Skeletal muscle tissue (tissue), 4 donors: ENCODE results near the gene OSBPL10. TPM values are rescaled to one million over a fixed set of nuclear protein-coding genes. Genes with fewer than 3 reads are reported as not detected.

ENCODE experiments used
- H3K27ac ChIP-seq: one replicate; pipeline ENCODE4 v1.7.0; 2013; ENCODE audit warnings: mild to moderate bottlenecking, low read depth, low read length, inconsistent platforms
- H3K27me3 ChIP-seq, 3 donors: one replicate each; pipeline ENCODE4 v1.7.0; 2013; ENCODE audit warnings: low read length in 3 of 3; ENCODE audit not compliant: control insufficient read depth in 3 of 3, insufficient read depth in 3 of 3
- H3K36me3 ChIP-seq, 3 donors: one replicate each; pipeline ENCODE4 v1.7.0; 2013; ENCODE audit warnings: low read length in 3 of 3; ENCODE audit not compliant: control insufficient read depth in 3 of 3, insufficient read depth in 3 of 3
- H3K4me1 ChIP-seq, 3 donors: one replicate each; pipeline ENCODE4 v1.7.0; 2013; ENCODE audit warnings: low read length in 3 of 3, mild to moderate bottlenecking in 3 of 3; ENCODE audit not compliant: control insufficient read depth in 3 of 3, insufficient read depth in 3 of 3
- H3K4me3 ChIP-seq, 3 donors: one replicate each; pipeline ENCODE4 v1.7.0; 2013; ENCODE audit warnings: low read length in 3 of 3
- H3K9ac ChIP-seq, 3 donors: one replicate each; pipeline ENCODE4 v1.7.0; 2013; ENCODE audit warnings: low read length in 3 of 3, mild to moderate bottlenecking in 3 of 3, moderate library complexity in 2 of 3, low read depth in 1 of 3
- H3K9me3 ChIP-seq, 3 donors: one replicate each; pipeline ENCODE4 v1.7.0; 2013; ENCODE audit warnings: low read length in 3 of 3; ENCODE audit not compliant: control insufficient read depth in 3 of 3
- total RNA-seq: library from RNA; depleted of rRNA; stranded (reverse); fragments of >200 nt; gene quantifications from one replicate; pipeline ENCODE4 v1.2.3, GENCODE V29; 2014
- donor health status: Osteomylitis.

OSBPL10 gene
- total RNA-seq, 1 donor from 2014 or later: 6.8 TPM

GRCh38 chr3:31661993-31662670 is 318.9 kb downstream of the OSBPL10 start:
- Histone ChIP-seq H3K4me3 (no peak overlapping the region), H3K4me1 (peaks cover 0 to 6% (median 5%) of the 10 kb centered on the region in 3 donors), H3K27me3 (no peaks in the 10 kb centered on the region), H3K27ac (no peak overlapping the region), H3K9me3 (no peaks in the 10 kb centered on the region), H3K36me3 (peaks cover 0 to 9% (median 2%) of the 10 kb centered on the region in 3 donors), H3K9ac (no peak overlapping the region)

- no peak overlapping the region for H3K9ac ChIP-seq
- H3K36me3 ChIP-seq: peaks cover 0 to 7% (median 1%) of the 10 kb centered on the region in 3 donors
- no peaks in the 10 kb centered on the region for H3K27me3 ChIP-seq
- peaks cover 0 to 6% (median 5%) of the 10 kb centered on the region in 3 donors for H3K4me1 ChIP-seq
- no peak overlapping the region for H3K27ac ChIP-seq
- H3K9me3 ChIP-seq: no peaks in the 10 kb centered on the region
- no peak overlapping the region for H3K4me3 ChIP-seq
Measured at GRCh38 chr3:31661286-31661685, 319.8 kb downstream of the OSBPL10 start.

- peaks cover 0 to 7% (median 2%) of the 10 kb centered on the region in 3 donors for H3K36me3 ChIP-seq
- no peak overlapping the region for H3K9ac ChIP-seq
- H3K27ac ChIP-seq: no peak overlapping the region
- peaks cover 0 to 9% (median 4%) of the 10 kb centered on the region in 3 donors for H3K9me3 ChIP-seq
- no peaks in the 10 kb centered on the region for H3K27me3 ChIP-seq
- H3K4me3 ChIP-seq: no peak overlapping the region
- H3K4me1 ChIP-seq: peaks cover 0 to 6% (median 5%) of the 10 kb centered on the region in 3 donors
Measured at GRCh38 chr3:31659246-31659645, 321.8 kb downstream of the OSBPL10 start.

DNA sequence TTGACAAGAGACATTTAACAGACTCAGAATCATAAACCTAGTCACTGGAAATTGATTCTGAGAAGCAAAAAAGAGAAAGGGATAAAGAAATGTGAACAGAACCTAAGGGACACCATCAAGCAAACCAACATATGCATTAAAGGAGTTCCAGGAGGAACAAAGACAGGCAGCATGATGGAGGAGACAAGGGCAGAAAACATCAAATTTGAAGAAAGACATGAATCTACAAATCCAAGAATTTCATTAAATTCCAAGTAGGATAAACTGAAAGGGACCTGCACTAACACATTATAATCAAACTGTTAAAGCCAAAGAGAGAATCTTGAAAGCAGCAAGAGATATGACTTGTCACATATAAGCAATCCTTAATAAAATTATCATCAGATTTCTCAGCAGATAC is 326.1 kb downstream of the OSBPL10 start:
- Histone ChIP-seq H3K4me3 (no peak overlapping the region), H3K9ac (no peak overlapping the region), H3K4me1 (no peaks in the 10 kb centered on the region), H3K36me3 (peaks cover 0 to 3% (median 0%) of the 10 kb centered on the region in 3 donors), H3K27ac (no peak overlapping the region), H3K27me3 (no peaks in the 10 kb centered on the region), H3K9me3 (peaks cover 6 to 11% (median 10%) of the 10 kb centered on the region in 3 donors)

DNA sequence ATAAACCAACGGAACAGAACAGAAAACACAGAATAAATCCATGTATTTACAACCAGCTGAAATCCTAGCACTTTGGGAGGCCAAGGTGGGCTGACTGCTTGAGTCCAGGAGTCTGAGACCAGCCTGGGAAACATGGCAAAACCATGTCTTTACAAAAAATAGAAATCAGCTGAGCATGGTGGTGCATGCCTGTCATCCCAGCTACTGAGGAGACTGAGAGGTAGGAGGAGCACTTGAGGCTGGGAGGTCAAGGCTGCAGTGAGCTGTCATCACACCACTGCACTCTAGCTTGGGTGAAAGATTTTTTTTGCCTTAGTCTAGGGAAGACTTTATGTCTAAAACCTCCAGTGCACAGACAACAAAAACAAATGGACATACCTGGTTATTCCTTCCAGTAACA is 327.6 kb downstream of the OSBPL10 start:
- Histone ChIP-seq H3K4me3 (no peak overlapping the region), H3K27ac (no peak overlapping the region), H3K9me3 (peaks cover 6 to 20% (median 10%) of the 10 kb centered on the region in 3 donors), H3K27me3 (no peaks in the 10 kb centered on the region), H3K4me1 (no peaks in the 10 kb centered on the region), H3K9ac (no peak overlapping the region), H3K36me3 (peaks cover 0 to 3% (median 0%) of the 10 kb centered on the region in 3 donors)

DNA sequence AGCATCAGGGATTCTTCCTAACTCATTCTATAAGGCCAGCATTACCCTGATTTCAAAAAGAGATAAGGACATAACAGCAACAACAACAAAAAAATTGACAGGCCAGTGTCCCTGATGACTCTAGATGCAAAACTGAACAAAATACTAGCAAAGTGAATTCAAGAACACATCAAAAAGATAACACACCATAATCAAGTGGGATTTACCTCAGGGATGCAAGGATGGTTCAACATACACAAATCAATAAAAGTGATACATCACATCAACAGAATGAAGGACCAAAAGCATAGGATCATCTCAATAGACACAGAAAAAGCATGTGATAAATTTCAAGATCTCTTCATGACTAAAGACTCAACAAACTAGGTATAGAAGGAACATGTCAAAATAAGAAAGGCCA is 328.8 kb downstream of the OSBPL10 start:
- Histone ChIP-seq H3K9ac (no peak overlapping the region), H3K27ac (no peak overlapping the region), H3K4me3 (no peak overlapping the region), H3K36me3 (peaks cover 0 to 3% (median 2%) of the 10 kb centered on the region in 3 donors), H3K9me3 (peaks cover 6 to 20% (median 12%) of the 10 kb centered on the region in 3 donors), H3K27me3 (no peaks in the 10 kb centered on the region), H3K4me1 (no peaks in the 10 kb centered on the region)

- H3K27ac ChIP-seq: no peak overlapping the region
- no peaks in the 10 kb centered on the region for H3K4me1 ChIP-seq
- H3K9ac ChIP-seq: no peak overlapping the region
- no peaks in the 10 kb centered on the region for H3K27me3 ChIP-seq
- H3K36me3 ChIP-seq: peaks cover 0 to 2% (median 0%) of the 10 kb centered on the region in 3 donors
- no peak overlapping the region for H3K4me3 ChIP-seq
- peaks cover 3 to 15% (median 4%) of the 10 kb centered on the region in 3 donors for H3K9me3 ChIP-seq
Measured at GRCh38 chr3:31648286-31648968, 332.6 kb downstream of the OSBPL10 start.

DNA sequence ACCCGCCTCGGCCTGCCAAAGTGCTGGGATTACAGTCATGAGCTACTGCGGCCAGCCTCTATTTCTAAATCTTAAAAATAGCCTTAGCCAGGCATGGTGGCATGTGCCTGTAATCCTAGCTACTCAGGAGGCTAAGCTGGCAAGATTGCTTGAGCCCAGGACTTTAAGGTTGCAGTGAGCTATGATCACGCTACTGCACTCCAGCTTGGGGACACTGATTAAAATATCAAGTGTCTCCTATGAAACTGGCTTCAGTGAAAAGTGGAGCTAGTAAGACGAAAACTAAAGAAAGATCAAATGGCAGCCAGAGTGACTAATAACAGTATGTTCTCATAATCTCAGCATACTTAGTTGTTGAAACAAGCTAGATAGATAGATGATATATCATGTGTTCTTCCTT is 335.8 kb downstream of the OSBPL10 start:
- Histone ChIP-seq H3K36me3 (peaks cover 0 to 2% (median 0%) of the 10 kb centered on the region in 3 donors), H3K9me3 (peaks cover 0 to 10% (median 2%) of the 10 kb centered on the region in 3 donors), H3K27me3 (no peaks in the 10 kb centered on the region), H3K4me3 (no peak overlapping the region), H3K27ac (no peak overlapping the region), H3K4me1 (no peaks in the 10 kb centered on the region), H3K9ac (no peak overlapping the region)

GRCh38 chr3:31639828-31640227 is 341.2 kb downstream of the OSBPL10 start:
- peaks cover 0 to 5% (median 5%) of the 10 kb centered on the region in 3 donors for H3K4me1 ChIP-seq
- no peak overlapping the region for H3K4me3 ChIP-seq
- no peaks in the 10 kb centered on the region for H3K9me3 ChIP-seq
- H3K9ac ChIP-seq: no peak overlapping the region
- H3K27ac ChIP-seq: no peak overlapping the region
- peaks cover 0 to 5% (median 0%) of the 10 kb centered on the region in 3 donors for H3K36me3 ChIP-seq
- no peaks in the 10 kb centered on the region for H3K27me3 ChIP-seq
